ENCODE results near the gene STOML3.

The STOML3 gene

GRCh38 chr13:38981096-38981495 is 9.5 kb downstream of the STOML3 start:
- H3K9me3 ChIP-seq (ENCODE audit: insufficient read depth, low read depth, low read length) = peaks cover 5% of the 10 kb centered on the region; the same call in 1 of the 2 replicates
- no peak overlapping the region for H3K27ac ChIP-seq (ENCODE audit: low read depth, low read length)
- H3K4me1 ChIP-seq (ENCODE audit: insufficient read depth, low read length) = peaks cover 20% of the 10 kb centered on the region
- 78% methylated on average over 2 of the region's 2 CpGs for WGBS
- H3K4me3 ChIP-seq (ENCODE audit: low read length) = no peak overlapping the region
- H3K36me3 ChIP-seq (ENCODE audit: insufficient read depth, low read length) = no peaks in the 10 kb centered on the region
- no peak overlapping the region for H3K9ac ChIP-seq (ENCODE audit: low read depth, low read length)
- no peaks in the 10 kb centered on the region for H3K27me3 ChIP-seq (ENCODE audit: insufficient read depth, low read length)

DNA sequence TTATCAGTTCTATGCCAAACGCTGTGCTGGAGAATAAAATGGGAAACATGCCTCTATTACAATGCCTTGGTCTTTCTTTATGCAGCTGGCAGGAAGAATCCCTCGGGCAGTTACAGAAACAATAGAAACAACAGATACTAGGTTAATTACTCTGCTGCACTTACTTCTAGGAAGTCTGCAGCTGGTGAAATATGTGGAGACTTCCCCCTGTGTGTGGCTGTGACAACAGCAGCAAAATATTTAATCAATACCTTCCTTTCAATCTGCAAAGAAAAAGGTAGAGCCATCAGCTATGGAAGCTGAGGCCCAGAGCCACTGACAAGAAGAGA is 9.9 kb downstream of the STOML3 start:
- H3K27ac ChIP-seq (ENCODE audit: low read depth, low read length) = no peak overlapping the region
- H3K9ac ChIP-seq (ENCODE audit: low read depth, low read length) = no peak overlapping the region
- no peak overlapping the region for H3K4me3 ChIP-seq (ENCODE audit: low read length)
- peaks cover 5% of the 10 kb centered on the region; the same call in 1 of the 2 replicates for H3K9me3 ChIP-seq (ENCODE audit: insufficient read depth, low read depth, low read length)
- H3K4me1 ChIP-seq (ENCODE audit: insufficient read depth, low read length) = peaks cover 19% of the 10 kb centered on the region
- 69% methylated on average over 2 of the region's 2 CpGs for WGBS
- no peaks in the 10 kb centered on the region for H3K36me3 ChIP-seq (ENCODE audit: insufficient read depth, low read length)
- H3K27me3 ChIP-seq (ENCODE audit: insufficient read depth, low read length) = no peaks in the 10 kb centered on the region

DNA sequence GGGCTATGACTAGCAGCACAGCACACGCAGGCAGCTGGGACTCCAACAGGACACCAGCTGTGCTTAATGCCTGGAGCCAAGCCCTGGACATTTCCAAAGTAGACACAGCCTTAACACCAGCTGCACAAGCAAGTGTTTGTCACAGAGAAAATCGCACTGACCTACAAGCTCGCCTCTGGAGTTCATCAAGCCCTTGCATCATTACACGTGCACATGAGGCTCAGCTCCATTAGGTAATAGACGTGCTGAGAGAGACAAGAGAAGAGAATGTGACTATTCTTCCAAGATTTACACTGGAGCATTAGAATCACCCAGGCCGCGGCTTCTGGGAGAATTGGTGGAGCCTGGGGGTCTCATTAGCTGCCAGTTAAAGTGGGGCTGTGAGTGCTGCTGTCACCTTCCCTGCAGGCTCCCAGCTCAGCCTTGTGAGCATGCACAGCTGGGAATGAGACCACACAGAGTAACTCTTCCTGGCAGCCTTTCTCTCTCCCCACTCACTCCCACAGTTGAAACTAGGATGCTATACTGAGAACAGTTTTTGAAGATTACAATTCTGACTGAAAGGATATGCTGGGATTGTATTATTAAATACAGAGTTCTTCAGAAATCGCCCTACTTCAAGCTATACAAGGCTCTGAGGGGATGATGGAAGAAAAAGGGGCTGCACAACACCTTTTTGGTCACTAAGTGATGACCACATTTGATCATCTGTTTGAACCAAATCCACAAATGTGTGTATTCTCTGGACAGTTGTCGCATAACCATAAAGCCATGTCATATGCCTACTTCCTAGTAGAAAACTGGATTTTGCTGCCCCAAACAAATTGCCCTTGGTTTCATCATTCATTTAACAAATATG is 10.5 kb downstream of the STOML3 start:
- no peak overlapping the region for H3K4me3 ChIP-seq (ENCODE audit: low read length)
- peak overlapping the region; percentile 22; the same call in 1 of the 2 replicates for H3K9ac ChIP-seq (ENCODE audit: low read depth, low read length)
- 0 out of 2 replicates have a peak overlapping the region, but pooled peaks have one; percentile 23 for H3K27ac ChIP-seq (ENCODE audit: low read depth, low read length)
- H3K36me3 ChIP-seq (ENCODE audit: insufficient read depth, low read length) = no peaks in the 10 kb centered on the region
- H3K9me3 ChIP-seq (ENCODE audit: insufficient read depth, low read depth, low read length) = peaks cover 5% of the 10 kb centered on the region; the same call in 1 of the 2 replicates
- peaks cover 19% of the 10 kb centered on the region for H3K4me1 ChIP-seq (ENCODE audit: insufficient read depth, low read length)
- WGBS = 85% methylated on average over 9 of the region's 9 CpGs
- H3K27me3 ChIP-seq (ENCODE audit: insufficient read depth, low read length) = no peaks in the 10 kb centered on the region

GRCh38 chr13:38970380-38971051 is 20.1 kb downstream of the STOML3 start:
- Histone ChIP-seq H3K9me3 (ENCODE audit: insufficient read depth, low read depth, low read length) (no peaks in the 10 kb centered on the region), H3K4me3 (ENCODE audit: low read length) (no peak overlapping the region), H3K4me1 (ENCODE audit: insufficient read depth, low read length) (peaks cover 12% of the 10 kb centered on the region; the same call in 1 of the 2 replicates), H3K9ac (ENCODE audit: low read depth, low read length) (no peak overlapping the region), H3K36me3 (ENCODE audit: insufficient read depth, low read length) (no peaks in the 10 kb centered on the region), H3K27me3 (ENCODE audit: insufficient read depth, low read length) (no peaks in the 10 kb centered on the region), H3K27ac (ENCODE audit: low read depth, low read length) (no peak overlapping the region)
- WGBS = 94% methylated on average over 4 of the region's 4 CpGs

DNA sequence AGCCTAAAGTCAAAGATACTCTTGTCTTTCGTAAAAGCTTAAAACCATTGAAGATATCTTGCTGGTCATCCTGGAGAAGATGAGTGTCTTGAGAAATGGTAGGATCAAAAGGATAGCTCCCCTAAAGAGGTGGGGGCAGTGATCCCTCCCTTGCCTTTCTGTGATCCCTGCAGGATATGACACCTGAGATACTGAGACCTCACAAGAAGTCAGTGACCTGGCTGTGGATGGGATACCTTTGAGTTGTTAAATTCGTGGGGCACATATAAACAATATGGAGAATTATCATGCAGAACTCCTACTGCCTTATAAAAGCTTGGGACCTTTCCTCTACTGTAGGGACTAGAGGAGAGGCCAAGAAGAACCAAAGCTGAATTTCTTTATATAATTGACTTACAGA is 21.4 kb downstream of the STOML3 start:
- no peak overlapping the region for H3K9ac ChIP-seq (ENCODE audit: low read depth, low read length)
- 89% methylated on average over 1 of the region's 2 CpGs for WGBS

DNA sequence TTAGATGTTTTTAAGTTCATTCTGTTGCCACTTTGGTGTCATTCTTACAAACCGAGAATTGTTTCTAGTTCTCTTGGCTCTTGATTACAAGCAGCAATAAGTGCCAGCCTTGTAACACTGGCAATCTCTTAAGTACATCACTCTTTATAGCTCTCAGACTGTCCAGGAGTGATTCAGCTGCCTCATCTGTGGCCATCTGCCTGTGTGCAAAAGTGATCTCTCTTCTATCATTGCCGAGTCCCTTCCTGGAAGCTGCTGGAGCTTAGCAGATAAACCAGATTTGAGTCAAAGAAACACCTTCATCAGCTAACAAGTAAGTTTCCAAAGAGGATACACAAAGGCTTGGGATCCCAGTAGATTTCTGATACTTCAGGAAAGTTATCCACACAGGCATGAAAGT is 23.2 kb downstream of the STOML3 start:
- Histone ChIP-seq H3K9ac (ENCODE audit: low read depth, low read length) (no peak overlapping the region), H3K4me1 (ENCODE audit: insufficient read depth, low read length) (peaks cover 12% of the 10 kb centered on the region; the same call in 1 of the 2 replicates), H3K27ac (ENCODE audit: low read depth, low read length) (no peak overlapping the region), H3K4me3 (ENCODE audit: low read length) (no peak overlapping the region), H3K36me3 (ENCODE audit: insufficient read depth, low read length) (no peaks in the 10 kb centered on the region), H3K27me3 (ENCODE audit: insufficient read depth, low read length) (no peaks in the 10 kb centered on the region), H3K9me3 (ENCODE audit: insufficient read depth, low read depth, low read length) (no peaks in the 10 kb centered on the region)
- 97% methylated on average over 2 of the region's 2 CpGs for WGBS

More for the DNA sequence above, 21.4 kb downstream of the STOML3 start:
- Histone ChIP-seq H3K9me3 (ENCODE audit: insufficient read depth, low read depth, low read length) (no peaks in the 10 kb centered on the region), H3K4me3 (ENCODE audit: low read length) (no peak overlapping the region), H3K4me1 (ENCODE audit: insufficient read depth, low read length) (peaks cover 12% of the 10 kb centered on the region; the same call in 1 of the 2 replicates), H3K27me3 (ENCODE audit: insufficient read depth, low read length) (no peaks in the 10 kb centered on the region), H3K27ac (ENCODE audit: low read depth, low read length) (no peak overlapping the region), H3K36me3 (ENCODE audit: insufficient read depth, low read length) (no peaks in the 10 kb centered on the region)

- whole genome bisulfite sequencing = 95% methylated on average over 4 of the region's 4 CpGs
- no peak overlapping the region for H3K4me3 ChIP-seq (ENCODE audit: low read length)
- H3K27ac ChIP-seq (ENCODE audit: low read depth, low read length) = no peak overlapping the region
- peaks cover 12% of the 10 kb centered on the region; the same call in 1 of the 2 replicates for H3K4me1 ChIP-seq (ENCODE audit: insufficient read depth, low read length)
- H3K9ac ChIP-seq (ENCODE audit: low read depth, low read length) = no peak overlapping the region
- H3K9me3 ChIP-seq (ENCODE audit: insufficient read depth, low read depth, low read length) = peaks cover 8% of the 10 kb centered on the region
- H3K27me3 ChIP-seq (ENCODE audit: insufficient read depth, low read length) = no peaks in the 10 kb centered on the region
- H3K36me3 ChIP-seq (ENCODE audit: insufficient read depth, low read length) = no peaks in the 10 kb centered on the region
These were observed 25.4 kb downstream of the STOML3 start for GRCh38 chr13:38965281-38965680.

GRCh38 chr13:38960175-38960574 is 30.5 kb downstream of the STOML3 start:
- no peaks in the 10 kb centered on the region for H3K27me3 ChIP-seq (ENCODE audit: insufficient read depth, low read length)
- H3K4me1 ChIP-seq (ENCODE audit: insufficient read depth, low read length) = no peaks in the 10 kb centered on the region
- peaks cover 15% of the 10 kb centered on the region for H3K9me3 ChIP-seq (ENCODE audit: insufficient read depth, low read depth, low read length)
- H3K27ac ChIP-seq (ENCODE audit: low read depth, low read length) = no peak overlapping the region
- H3K9ac ChIP-seq (ENCODE audit: low read depth, low read length) = no peak overlapping the region
- no peaks in the 10 kb centered on the region for H3K36me3 ChIP-seq (ENCODE audit: insufficient read depth, low read length)
- no peak overlapping the region for H3K4me3 ChIP-seq (ENCODE audit: low read length)

DNA sequence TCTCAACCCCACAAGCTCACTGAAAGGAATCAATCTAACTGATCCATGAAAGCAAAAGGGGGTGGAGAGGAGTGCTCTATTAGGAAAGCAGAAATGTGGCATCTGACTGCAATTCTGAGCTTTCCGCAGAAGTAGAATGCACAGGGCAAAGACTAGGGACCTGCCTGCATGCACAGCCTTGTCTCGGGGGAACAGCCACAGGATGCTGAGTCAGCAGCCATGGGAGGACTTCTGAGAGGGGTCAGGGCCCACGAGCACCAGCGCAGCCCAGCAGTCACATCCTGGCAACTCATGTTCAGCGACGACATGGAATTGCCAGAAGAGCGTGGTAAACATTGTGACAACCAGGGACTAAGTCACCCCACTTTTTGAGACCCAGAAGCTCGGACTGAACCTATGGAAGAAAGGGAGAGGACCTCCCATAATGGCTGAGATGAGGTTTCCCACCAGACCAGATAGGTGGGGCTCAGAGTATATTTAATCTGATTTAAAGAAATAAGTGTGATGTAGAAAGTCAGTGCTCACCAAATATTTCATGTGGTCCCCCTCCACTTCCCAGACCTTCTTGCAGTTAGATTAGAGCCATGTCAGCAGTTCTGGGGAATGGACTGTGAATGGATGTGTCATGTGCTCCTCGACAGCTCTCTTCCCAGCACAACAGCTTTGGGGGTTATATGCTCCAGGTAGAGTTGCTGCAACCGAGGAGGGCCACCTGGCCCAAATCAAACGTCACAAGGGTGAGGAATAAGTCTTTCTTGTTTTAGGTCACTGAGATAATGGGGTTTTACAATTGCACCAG is 32.6 kb downstream of the STOML3 start:
- Histone ChIP-seq H3K27me3 (ENCODE audit: insufficient read depth, low read length) (no peaks in the 10 kb centered on the region), H3K4me3 (ENCODE audit: low read length) (no peak overlapping the region), H3K9ac (ENCODE audit: low read depth, low read length) (no peak overlapping the region), H3K27ac (ENCODE audit: low read depth, low read length) (no peak overlapping the region), H3K36me3 (ENCODE audit: insufficient read depth, low read length) (no peaks in the 10 kb centered on the region), H3K4me1 (ENCODE audit: insufficient read depth, low read length) (no peaks in the 10 kb centered on the region), H3K9me3 (ENCODE audit: insufficient read depth, low read depth, low read length) (peaks cover 15% of the 10 kb centered on the region)
- 96% methylated on average over 11 of the region's 11 CpGs for WGBS

DNA sequence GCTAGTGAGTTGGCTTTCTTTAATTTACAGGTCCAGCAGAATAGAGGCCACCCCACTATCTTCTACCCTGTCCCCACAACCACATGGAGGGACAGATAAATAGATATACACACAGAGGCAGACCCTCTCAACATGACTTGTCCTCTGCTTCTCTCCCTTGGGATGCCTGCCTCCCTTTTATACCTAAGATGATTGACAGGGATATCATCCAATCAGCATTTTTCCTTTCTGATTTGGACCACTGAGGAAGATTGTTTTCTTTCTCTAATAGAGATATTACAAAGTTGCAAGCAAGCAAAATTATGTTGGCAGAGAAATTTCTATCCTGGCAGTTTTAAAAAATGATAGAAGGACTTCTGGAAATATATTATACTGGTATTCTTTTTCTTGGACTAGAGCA is 35.8 kb downstream of the STOML3 start:
- no peak overlapping the region for H3K4me3 ChIP-seq (ENCODE audit: low read length)
- no peak overlapping the region for H3K9ac ChIP-seq (ENCODE audit: low read depth, low read length)
- H3K36me3 ChIP-seq (ENCODE audit: insufficient read depth, low read length) = no peaks in the 10 kb centered on the region
- peaks cover 3% of the 10 kb centered on the region; the same call in 1 of the 2 replicates for H3K9me3 ChIP-seq (ENCODE audit: insufficient read depth, low read depth, low read length)
- peaks cover 5% of the 10 kb centered on the region; the same call in 1 of the 2 replicates for H3K4me1 ChIP-seq (ENCODE audit: insufficient read depth, low read length)
- no peak overlapping the region for H3K27ac ChIP-seq (ENCODE audit: low read depth, low read length)
- H3K27me3 ChIP-seq (ENCODE audit: insufficient read depth, low read length) = no peaks in the 10 kb centered on the region

GRCh38 chr13:38954291-38954690 is 36.3 kb downstream of the STOML3 start:
- Histone ChIP-seq H3K4me1 (ENCODE audit: insufficient read depth, low read length) (peaks cover 5% of the 10 kb centered on the region; the same call in 1 of the 2 replicates), H3K27me3 (ENCODE audit: insufficient read depth, low read length) (no peaks in the 10 kb centered on the region), H3K36me3 (ENCODE audit: insufficient read depth, low read length) (no peaks in the 10 kb centered on the region), H3K9ac (ENCODE audit: low read depth, low read length) (no peak overlapping the region), H3K4me3 (ENCODE audit: low read length) (no peak overlapping the region), H3K9me3 (ENCODE audit: insufficient read depth, low read depth, low read length) (peaks cover under 1% of the 10 kb centered on the region; the same call in 1 of the 2 replicates), H3K27ac (ENCODE audit: low read depth, low read length) (no peak overlapping the region)
- WGBS = 80% methylated on average over 2 of the region's 2 CpGs
